ENCODE measurements around the gene CLINT1. TPM values are rescaled to one million over a fixed set of nuclear protein-coding genes. Genes with fewer than 3 reads are reported as not detected.
A peak's percentile ranks its signal among the peaks of the same experiment; 100 is the strongest.

Gene CLINT1
- total RNA-seq, 4 donors from 2014 or later, result 77.4 to 124 (median 85.5) TPM

- Histone ChIP-seq H3K9me3 (no peaks in the 10 kb centered on the region), H3K4me3 (peak overlapping the region; percentile 67 to 91 (median 72)), H3K4me1 (peaks cover 10 to 14% of the 10 kb centered on the region in 2 donors), H3K27me3 (no peaks in the 10 kb centered on the region), H3K27ac (peak overlapping the region in 2 of 4 donors; percentile 46 to 58), H3K36me3 (peaks cover 0 to 3% of the 10 kb centered on the region in 2 donors)
- ATAC-seq (peak; percentile 1 to 22), DNase-seq (no peak)
- in situ Hi-C loops (cut with MboI; ENCODE audit: low sequenced_read_pairs in 4 of 4) (loop anchor here in 2 of 4 donors (25.0 kb wide), 1 partner anchor 607 kb away; the partner anchor contains the start of gene MED7 (in 2 of the 2)), intact Hi-C loops (cut with DNase I; ENCODE audit: low total_unique reads) (loop anchor here (5.0 to 10.0 kb wide), 3 partner anchors 310 to 600 kb away; partner anchors contain the start of gene MED7)
- TF ChIP-seq, protein P1, sequence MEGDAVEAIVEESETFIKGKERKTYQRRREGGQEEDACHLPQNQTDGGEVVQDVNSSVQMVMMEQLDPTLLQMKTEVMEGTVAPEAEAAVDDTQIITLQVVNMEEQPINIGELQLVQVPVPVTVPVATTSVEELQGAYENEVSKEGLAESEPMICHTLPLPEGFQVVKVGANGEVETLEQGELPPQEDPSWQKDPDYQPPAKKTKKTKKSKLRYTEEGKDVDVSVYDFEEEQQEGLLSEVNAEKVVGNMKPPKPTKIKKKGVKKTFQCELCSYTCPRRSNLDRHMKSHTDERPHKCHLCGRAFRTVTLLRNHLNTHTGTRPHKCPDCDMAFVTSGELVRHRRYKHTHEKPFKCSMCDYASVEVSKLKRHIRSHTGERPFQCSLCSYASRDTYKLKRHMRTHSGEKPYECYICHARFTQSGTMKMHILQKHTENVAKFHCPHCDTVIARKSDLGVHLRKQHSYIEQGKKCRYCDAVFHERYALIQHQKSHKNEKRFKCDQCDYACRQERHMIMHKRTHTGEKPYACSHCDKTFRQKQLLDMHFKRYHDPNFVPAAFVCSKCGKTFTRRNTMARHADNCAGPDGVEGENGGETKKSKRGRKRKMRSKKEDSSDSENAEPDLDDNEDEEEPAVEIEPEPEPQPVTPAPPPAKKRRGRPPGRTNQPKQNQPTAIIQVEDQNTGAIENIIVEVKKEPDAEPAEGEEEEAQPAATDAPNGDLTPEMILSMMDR (IDR thresholded peaks at IDR 0.05 in 4 of 5, conservative IDR thresholded peaks at IDR 0.05 in 1 of 5), result no peak
- TF ChIP-seq POLR2A (IDR thresholded peaks at IDR 0.05), result no peak
These were observed 114.6 kb downstream of the CLINT1 start for GRCh38 chr5:157744051-157745011.

GRCh38 chr5:157743163-157744050 lies 115.5 kb downstream of the CLINT1 start, which contains the start of gene LSM11:
TSS of gene LSM11 (plus strand) at chr5:157743712. CDS start at chr5:157743751, 39 bp downstream.
- in situ Hi-C loops (cut with MboI; ENCODE audit: low sequenced_read_pairs in 4 of 4), result loop anchor here in 2 of 4 donors (25.0 kb wide), 1 partner anchor 606 kb away; the partner anchor contains the start of gene MED7 (in 2 of the 2)
- TF ChIP-seq, protein P1 (IDR thresholded peaks at IDR 0.05 in 4 of 5, conservative IDR thresholded peaks at IDR 0.05 in 1 of 5), result peak; percentile 87 to 100 (median 95)
- TF ChIP-seq POLR2A (IDR thresholded peaks at IDR 0.05), result no peak
- ATAC-seq (peak; percentile 94), DNase-seq (peak; percentile 65 to 78)
- Histone ChIP-seq H3K27ac (peak within 1 kb of the TSS in 2 of 4 donors; percentile 46 to 58), H3K9me3 (no peaks in the 10 kb centered on the region), H3K4me1 (peaks cover 10 to 14% of the 10 kb centered on the region in 2 donors), H3K4me3 (peak within 1 kb of the TSS; percentile 67 to 91 (median 72)), H3K36me3 (peaks cover 0 to 5% of the 10 kb centered on the region in 2 donors), H3K27me3 (no peaks in the 10 kb centered on the region)
- intact Hi-C loops (cut with DNase I; ENCODE audit: low total_unique reads), result loop anchor here (1.0 to 10.0 kb wide), 4 partner anchors 12 to 599 kb away; partner anchors contain the start of genes MED7 and THG1L

DNA sequence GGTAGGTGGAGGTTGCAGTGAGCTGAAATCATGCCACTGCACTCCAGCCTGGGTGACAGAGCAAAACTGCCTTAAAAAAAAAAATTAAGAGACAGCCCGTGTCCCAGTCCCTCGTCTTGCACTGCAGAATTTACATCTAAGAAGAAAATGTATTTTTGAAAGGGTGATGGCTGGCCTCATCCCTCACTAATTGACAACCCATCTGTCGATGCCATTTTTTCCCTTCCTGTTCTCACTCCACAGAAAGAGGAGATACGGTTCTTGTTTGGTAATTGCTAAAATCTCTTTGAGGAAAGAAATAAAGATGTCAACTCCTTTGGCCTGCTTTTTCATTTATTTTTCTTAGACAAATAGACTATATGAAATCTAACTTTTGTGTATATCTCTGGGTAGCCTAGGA lies 117.8 kb downstream of the CLINT1 start:
- TF ChIP-seq, protein P1 (IDR thresholded peaks at IDR 0.05 in 4 of 5, conservative IDR thresholded peaks at IDR 0.05 in 1 of 5), result no peak
- TF ChIP-seq POLR2A (IDR thresholded peaks at IDR 0.05), result no peak
- DNase-seq, result no peak
- Histone ChIP-seq H3K9me3 (no peaks in the 10 kb centered on the region), H3K27ac (no peak overlapping the region), H3K4me3 (no peak overlapping the region), H3K4me1 (peaks cover 10 to 14% of the 10 kb centered on the region in 2 donors), H3K27me3 (no peaks in the 10 kb centered on the region), H3K36me3 (peaks cover 0 to 23% of the 10 kb centered on the region in 2 donors)
- intact Hi-C loops (cut with DNase I; ENCODE audit: low total_unique reads), result loop anchor here (5.0 to 10.0 kb wide), 3 partner anchors 306 to 596 kb away; partner anchors contain the start of gene MED7
- ATAC-seq, result no peak
- in situ Hi-C loops (cut with MboI; ENCODE audit: low sequenced_read_pairs in 4 of 4), result loop anchor here in 2 of 4 donors (25.0 kb wide), 1 partner anchor 604 kb away; the partner anchor contains the start of gene MED7 (in 2 of the 2)

GRCh38 chr5:157740229-157740610 lies 118.7 kb downstream of the CLINT1 start:
- ATAC-seq (no peak), DNase-seq (no peak)
- no peak overlapping the region for H3K4me3 ChIP-seq
- H3K27me3 ChIP-seq, result no peaks in the 10 kb centered on the region
- H3K36me3 ChIP-seq, result peaks cover 0 to 27% of the 10 kb centered on the region in 2 donors
- in situ Hi-C loops (cut with MboI; ENCODE audit: low sequenced_read_pairs in 4 of 4), result loop anchor here in 2 of 4 donors (25.0 kb wide), 1 partner anchor 603 kb away; the partner anchor contains the start of gene MED7 (in 2 of the 2)
- TF ChIP-seq, protein P1 (IDR thresholded peaks at IDR 0.05 in 4 of 5, conservative IDR thresholded peaks at IDR 0.05 in 1 of 5), result peak in 1 of 5 experiments; percentile 26
- no peak for TF ChIP-seq POLR2A (IDR thresholded peaks at IDR 0.05)
- H3K4me1 ChIP-seq, result peaks cover 9 to 12% of the 10 kb centered on the region in 2 donors
- intact Hi-C loops (cut with DNase I; ENCODE audit: low total_unique reads), result loop anchor here (5.0 to 10.0 kb wide), 3 partner anchors 305 to 595 kb away; partner anchors contain the start of gene MED7
- H3K9me3 ChIP-seq, result no peaks in the 10 kb centered on the region
- no peak overlapping the region for H3K27ac ChIP-seq

All from gastrocnemius medialis (tissue), 4 donors.